Lower leg skin (tissue), 4 donors: ENCODE measurements around the gene TP53BP2. TPM values are rescaled to one million over a fixed set of nuclear protein-coding genes. Genes with fewer than 3 reads are reported as not detected.
"Not testable (repeated sequence)": the region's sequence is repeated elsewhere in the genome, so short reads cannot be mapped to it uniquely, and the experiment has no call there.

Source experiments
- DNase-seq, 2 donors: peaks; one replicate each; pipeline ENCODE4 v3.0.0-alpha.2; 2019; ENCODE audit warnings: low spot score in 2 of 2
- H3K4me3 ChIP-seq: fragments of 200-600 bp; sonication (generic); 2 replicates; pipeline ENCODE4 v1.5.1; 2017; ENCODE audit warnings: mild to moderate bottlenecking, low read depth; ENCODE audit not compliant: poor library complexity, severe bottlenecking
- CTCF ChIP-seq, 3 donors: fragments of 450-650 bp; IDR thresholded peaks; one replicate each; pipeline ENCODE4 v1.5.1; 2016; ENCODE audit warnings: antibody characterized with exemption in 3 of 3, mild to moderate bottlenecking in 3 of 3, moderate library complexity in 2 of 3
- POLR2A ChIP-seq, 2 donors: fragments of 450-650 bp; IDR thresholded peaks; one replicate each; pipeline ENCODE4 v1.6.1; 2016 to 2017; ENCODE audit warnings: antibody characterized with exemption in 2 of 2, mild to moderate bottlenecking in 1 of 2, moderate library complexity in 1 of 2
- WGBS, 2 donors: methylation state at CpG; one replicate each; pipeline ENCODE4 v1.1.5; 2018; 5-methylcytosine and 5-hydroxymethylcytosine counted together
- intact Hi-C: fragments of 100-400 bp; cut with DNase I; formaldehyde crosslinking; loops from one replicate; pipeline ENCODE4 v1.15.0; 2023; ENCODE audit warnings: low total_unique reads
- total RNA-seq, 4 donors: library from RNA; depleted of rRNA; stranded (reverse); fragments of >200 nt; gene quantifications; one replicate each; pipeline ENCODE4 v1.1.0, GENCODE V29; 2016

TP53BP2 gene
- total RNA-seq, 4 donors from 2014 or later: 32.2 to 49.9 (median 36.6) TPM

DNA sequence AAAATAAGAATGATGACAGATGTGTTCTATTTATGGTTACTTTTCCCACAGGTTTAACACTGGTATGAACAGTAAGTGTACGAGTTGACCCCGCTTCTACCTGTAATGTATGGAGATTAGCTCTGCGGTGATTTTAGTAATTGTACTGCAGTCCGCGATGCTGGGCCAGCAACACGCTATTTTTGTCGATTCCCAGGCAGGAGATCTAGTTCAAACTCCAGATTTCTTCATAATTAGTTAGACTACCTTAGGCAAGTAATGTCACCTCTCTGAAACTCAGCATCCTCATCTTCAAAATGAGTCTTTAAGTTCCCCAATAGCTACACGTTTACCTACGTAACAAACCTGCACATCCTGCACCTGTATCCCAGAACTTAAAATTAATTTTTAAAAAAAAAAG lies 21.5 kb downstream of the TP53BP2 start:
- DNase-seq: no peak
- TF ChIP-seq CTCF (IDR thresholded peaks at IDR 0.05) (no peak), POLR2A (IDR thresholded peaks at IDR 0.05) (no peak)
- intact Hi-C loops: no loop called here
- H3K4me3 ChIP-seq: no peak overlapping the region
- whole genome bisulfite sequencing, 2 donors: 93 to 97% methylated on average over 9 of the region's 9 CpGs

DNA sequence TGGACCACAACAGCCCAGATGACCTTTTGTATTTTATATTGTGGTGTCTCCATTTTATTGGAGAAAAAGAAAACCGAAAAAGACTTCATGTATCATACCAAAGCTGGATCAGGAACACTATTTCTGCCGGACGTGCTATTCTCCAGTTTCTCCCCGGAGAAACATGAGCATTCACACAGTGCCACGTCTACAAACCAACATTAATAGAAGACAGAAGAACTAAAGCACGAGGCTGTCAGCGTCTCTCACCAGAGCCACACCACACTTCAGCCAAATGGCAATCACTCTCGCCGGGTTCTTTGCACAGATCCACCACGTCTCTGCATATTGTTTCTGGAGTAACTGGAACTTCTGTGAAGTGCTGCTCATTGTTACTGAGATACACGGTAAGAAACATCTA lies 24.8 kb downstream of the TP53BP2 start:
- no peak overlapping the region for H3K4me3 ChIP-seq
- WGBS, 2 donors: 83 to 85% methylated on average over 11 of the region's 11 CpGs
- intact Hi-C loops: no loop called here
- no peak for DNase-seq
- no peak for TF ChIP-seq POLR2A (IDR thresholded peaks at IDR 0.05)
- no peak for TF ChIP-seq CTCF (IDR thresholded peaks at IDR 0.05)

DNA sequence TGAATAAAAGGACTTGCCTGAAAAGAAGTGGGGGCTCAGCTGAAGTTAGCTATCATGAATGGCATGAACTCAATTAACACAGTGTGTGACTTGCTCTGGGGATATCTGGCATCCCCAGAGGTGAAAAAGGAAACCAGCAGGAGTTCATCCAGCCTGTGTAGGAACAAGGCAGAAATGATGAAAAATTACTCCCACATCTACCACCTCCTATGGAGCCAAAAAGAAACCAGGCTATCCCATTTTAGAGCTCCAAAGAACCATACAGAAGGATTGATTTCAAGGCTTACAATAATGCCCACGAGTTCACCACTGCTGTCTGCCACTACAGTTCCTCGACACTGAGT lies 25.3 kb downstream of the TP53BP2 start:
- intact Hi-C loops: no loop called here
- no peak for DNase-seq

DNA sequence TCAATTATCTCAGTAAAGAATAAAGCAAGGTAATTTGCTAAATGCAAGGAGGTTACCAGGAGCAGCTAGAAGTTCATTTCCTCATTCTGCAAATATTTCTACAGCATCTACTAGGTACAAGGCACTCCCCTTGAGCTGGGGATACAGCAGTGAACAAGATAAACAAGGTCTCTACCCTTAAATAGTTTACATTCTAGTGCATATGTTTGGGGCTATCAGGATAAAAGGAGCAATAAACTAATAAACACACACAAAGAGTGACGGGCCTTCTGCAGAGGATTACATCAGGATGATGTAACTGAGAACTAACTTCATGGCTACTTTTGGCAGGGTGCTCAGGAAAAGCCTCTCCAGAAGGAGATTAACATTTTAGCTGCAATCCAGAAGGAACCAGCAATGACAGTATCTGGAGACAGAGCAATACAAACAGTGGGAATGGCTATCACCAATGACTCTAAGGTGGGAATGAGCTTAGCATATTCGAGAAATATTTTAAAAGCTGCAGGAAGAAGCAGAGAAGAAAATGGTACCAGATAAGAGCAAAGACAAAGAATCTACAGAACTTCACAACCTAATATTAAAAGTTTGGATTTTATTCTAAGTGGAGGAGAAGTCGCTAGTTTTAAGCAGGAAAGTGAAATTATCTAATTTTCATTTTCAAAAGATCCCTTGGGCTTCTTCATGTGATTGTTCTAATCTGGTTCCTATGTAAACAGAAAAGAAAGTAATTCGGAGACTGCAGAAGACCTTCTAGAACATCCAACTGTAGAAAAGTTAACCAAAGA lies 25.8 kb downstream of the TP53BP2 start:
- intact Hi-C loops: no loop called here
- TF ChIP-seq CTCF (IDR thresholded peaks at IDR 0.05) (no peak), POLR2A (IDR thresholded peaks at IDR 0.05) (no peak)
- 70 to 73% methylated on average over 4 of the region's 4 CpGs for WGBS, 2 donors

More for the DNA sequence above, 25.3 kb downstream of the TP53BP2 start:
- no peak overlapping the region for H3K4me3 ChIP-seq
- TF ChIP-seq CTCF (IDR thresholded peaks at IDR 0.05): no peak
- 77 to 87% methylated on average over 2 of the region's 2 CpGs for WGBS, 2 donors

GRCh38 chr1:223817265-223817664 lies 28.5 kb downstream of the TP53BP2 start:
- DNase-seq, intact Hi-C loops, H3K4me3 ChIP-seq: not testable (repeated sequence)

More for the DNA sequence above, 25.8 kb downstream of the TP53BP2 start:
- H3K4me3 ChIP-seq: no peak overlapping the region
- DNase-seq: no peak

- intact Hi-C loops: no loop called here
- H3K4me3 ChIP-seq: no peak overlapping the region
- no peak for DNase-seq
- TF ChIP-seq POLR2A (IDR thresholded peaks at IDR 0.05) (no peak), CTCF (IDR thresholded peaks at IDR 0.05) (no peak)
- WGBS, 2 donors: 89 to 90% methylated on average over 3 of the region's 3 CpGs
Measured at GRCh38 chr1:223815865-223816264, 29.9 kb downstream of the TP53BP2 start.
